22Rv1 (cell line): Measurements from ENCODE around the gene VPS26A.

ENCODE experiments used
- CTCF ChIP-seq: fragments of 450-650 bp; IDR thresholded peaks from 2 replicates; pipeline ENCODE4 v1.5.1; 2017; ENCODE audit warnings: mild to moderate bottlenecking
- ZFX ChIP-seq: fragments of 450-650 bp; IDR thresholded peaks from 2 replicates; pipeline ENCODE4 v1.6.1; 2017; ENCODE audit warnings: antibody characterized with exemption, borderline replicate concordance

- TF ChIP-seq CTCF: no peak
- no peak for TF ChIP-seq ZFX
These were observed 91.6 kb downstream of the VPS26A start for GRCh38 chr10:69215405-69216171.
